Measurements from ENCODE around the gene CIRBP. TPM values are rescaled to one million over a fixed set of nuclear protein-coding genes. Genes with fewer than 3 reads are reported as not detected.

CIRBP gene
- total RNA-seq (2014; rRNA removed; shearing (Covaris generic)): 196 and 215 TPM in 2 replicates

DNA sequence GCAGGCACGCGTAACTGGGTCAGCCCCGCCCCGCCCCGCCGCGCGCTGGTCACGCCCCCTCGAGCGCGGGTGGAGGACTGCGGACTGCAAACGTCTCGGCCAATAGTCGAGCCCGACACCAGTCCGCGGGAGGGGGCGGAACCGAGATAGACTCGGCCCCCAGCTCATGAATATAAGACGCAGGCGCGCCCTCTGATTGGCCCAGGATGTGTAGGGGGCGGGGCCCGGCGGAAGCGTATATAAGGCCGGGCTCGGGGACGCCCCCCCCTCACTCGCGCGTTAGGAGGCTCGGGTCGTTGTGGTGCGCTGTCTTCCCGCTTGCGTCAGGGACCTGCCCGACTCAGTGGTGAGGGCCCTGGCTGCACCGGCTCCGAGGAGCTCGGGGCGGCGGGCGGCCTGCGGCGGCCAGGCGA lies at the start of gene CIRBP:
Gene CIRBP (plus strand): TSS at position 268 of the 413 bp plus-strand sequence. CDS start 1,602 bp downstream, outside the sequence.
- DNase-seq (ENCODE audit: low spot score): peak; percentile 100

DNA sequence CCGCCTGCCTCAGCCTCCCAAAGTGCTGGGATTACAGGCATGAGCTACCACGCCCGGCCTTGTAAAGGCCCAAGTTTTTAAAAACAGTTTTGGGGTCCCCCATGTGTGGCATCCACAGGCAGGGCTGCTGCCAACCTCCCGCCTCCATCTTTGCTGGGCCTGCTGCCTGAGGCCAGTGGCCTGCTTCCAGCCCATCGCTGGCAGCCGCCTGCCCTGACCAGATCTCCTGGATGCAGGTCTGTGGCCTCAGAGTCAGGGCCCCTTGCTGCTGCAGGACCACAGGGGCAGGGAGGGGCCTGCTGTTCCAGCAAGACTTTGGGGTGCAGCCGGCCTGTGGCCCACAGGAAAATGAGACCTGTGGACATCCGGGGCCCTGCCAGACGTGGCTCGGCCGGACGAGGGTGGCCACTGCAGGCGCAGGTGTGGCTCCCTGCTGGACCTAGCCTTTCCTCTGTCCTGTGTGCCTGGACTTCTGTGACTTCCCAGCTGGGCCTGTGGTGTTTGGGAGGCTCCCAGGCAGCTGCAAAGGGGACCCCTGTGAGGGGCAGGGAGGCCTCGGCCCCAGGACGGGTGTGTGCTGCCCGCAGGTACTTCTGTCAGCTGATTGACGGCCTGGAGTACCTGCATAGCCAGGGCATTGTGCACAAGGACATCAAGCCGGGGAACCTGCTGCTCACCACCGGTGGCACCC lies 49.2 kb upstream of the CIRBP start:
- in situ Hi-C loops (cut with HindIII; ENCODE audit: low sequenced_read_pairs): no loop called here
- DNase-seq (ENCODE audit: low spot score): no peak

More for the DNA sequence above, at the start of gene CIRBP:
- in situ Hi-C loops (cut with HindIII; ENCODE audit: low sequenced_read_pairs): no loop called here

DNA sequence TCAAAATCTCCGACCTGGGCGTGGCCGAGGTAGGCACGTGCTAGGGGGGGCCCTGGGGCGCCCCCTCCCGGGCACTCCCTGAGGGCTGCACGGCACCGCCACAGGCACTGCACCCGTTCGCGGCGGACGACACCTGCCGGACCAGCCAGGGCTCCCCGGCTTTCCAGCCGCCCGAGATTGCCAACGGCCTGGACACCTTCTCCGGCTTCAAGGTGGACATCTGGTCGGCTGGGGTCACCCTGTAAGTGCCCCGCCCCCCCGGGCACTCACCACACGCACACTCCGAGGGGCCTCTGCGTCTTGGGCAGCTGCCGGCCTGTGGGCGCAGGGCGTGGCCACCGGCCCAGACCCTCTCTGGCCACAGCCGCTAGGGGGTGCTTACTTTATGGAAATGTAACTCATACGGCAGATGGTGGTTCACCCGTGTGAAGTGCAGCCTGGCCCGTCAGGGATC lies 48.6 kb upstream of the CIRBP start:
- in situ Hi-C loops (cut with HindIII; ENCODE audit: low sequenced_read_pairs): no loop called here
- no peak for DNase-seq (ENCODE audit: low spot score)

DNA sequence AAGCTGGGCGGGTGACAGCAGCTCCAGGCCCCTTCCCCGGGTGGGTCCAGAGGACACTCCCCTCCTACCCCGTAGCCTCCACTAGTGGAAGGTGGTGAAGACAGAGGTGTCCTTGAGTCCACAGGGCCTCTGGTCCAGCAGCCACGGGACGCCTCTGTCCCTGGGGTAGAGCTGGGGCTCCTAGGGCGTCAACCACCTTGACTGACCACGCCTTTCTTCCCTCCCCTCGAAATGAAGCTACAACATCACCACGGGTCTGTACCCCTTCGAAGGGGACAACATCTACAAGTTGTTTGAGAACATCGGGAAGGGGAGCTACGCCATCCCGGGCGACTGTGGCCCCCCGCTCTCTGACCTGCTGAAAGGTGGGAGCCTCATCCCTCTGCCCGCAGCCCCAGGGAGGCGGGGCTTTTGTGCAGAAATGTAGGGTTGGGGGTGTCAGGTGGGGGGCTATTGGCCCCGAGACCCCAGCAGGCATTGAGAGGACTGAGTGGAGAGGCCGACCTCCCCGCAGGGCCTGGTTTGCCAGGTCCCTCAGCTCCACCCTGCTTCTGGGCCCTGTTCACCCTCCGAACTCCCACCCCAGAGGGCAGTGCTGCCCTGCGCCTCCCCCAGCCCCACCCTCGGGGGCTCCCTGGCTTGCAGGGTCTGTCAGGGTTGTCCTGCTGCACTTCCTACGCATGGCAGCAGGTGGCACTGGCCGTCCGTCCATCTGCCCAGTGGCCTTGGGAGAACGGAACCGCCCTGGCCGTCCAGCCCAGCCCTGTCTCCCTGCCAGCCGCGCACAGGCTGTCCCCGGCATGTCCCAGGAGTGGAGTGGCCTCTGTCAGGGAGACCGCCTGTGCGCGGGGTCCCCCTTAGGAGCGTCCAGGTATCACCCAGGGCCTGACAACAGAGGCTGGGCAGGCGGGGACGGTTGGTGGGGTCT lies 47.9 kb upstream of the CIRBP start:
- peak; percentile 86 for DNase-seq (ENCODE audit: low spot score)
- in situ Hi-C loops (cut with HindIII; ENCODE audit: low sequenced_read_pairs): no loop called here

DNA sequence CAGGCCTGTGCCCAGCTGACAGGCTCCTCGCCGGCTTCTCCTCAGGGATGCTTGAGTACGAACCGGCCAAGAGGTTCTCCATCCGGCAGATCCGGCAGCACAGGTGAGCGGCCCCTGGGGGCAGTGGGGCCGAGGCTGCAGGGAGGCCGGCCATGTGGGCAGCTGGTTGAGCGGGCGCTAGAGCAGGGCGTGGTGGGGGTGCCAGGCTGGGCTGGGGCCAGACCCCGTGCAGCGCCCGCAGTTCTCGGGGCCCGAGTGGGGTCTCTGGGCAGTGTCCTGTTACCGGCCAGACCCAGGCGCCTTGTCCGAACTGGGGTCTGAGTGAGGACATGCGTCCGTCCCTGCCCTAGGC lies 47.3 kb upstream of the CIRBP start:
- in situ Hi-C loops (cut with HindIII; ENCODE audit: low sequenced_read_pairs): no loop called here
- no peak for DNase-seq (ENCODE audit: low spot score)

DNA sequence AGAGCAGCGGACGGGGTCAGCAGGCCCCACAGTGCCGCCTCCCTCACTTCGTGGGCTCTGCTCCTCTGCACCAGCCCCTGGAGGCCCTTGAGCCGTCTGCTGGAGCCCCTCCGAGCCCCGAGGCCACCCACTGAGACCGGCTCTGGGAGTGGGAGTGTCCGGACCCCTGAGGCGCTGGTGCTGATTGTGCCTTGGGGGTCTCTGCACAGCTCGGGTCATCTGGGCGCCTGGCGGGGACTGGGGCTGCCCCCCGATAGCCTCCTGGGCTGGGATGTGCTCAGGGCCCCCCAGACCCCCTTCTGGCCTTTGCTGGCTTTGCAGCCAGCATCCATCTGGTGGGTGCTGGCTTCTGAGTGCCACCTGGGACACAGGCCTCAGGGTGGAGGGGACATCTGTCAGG lies 46.7 kb upstream of the CIRBP start:
- no peak for DNase-seq (ENCODE audit: low spot score)

DNA sequence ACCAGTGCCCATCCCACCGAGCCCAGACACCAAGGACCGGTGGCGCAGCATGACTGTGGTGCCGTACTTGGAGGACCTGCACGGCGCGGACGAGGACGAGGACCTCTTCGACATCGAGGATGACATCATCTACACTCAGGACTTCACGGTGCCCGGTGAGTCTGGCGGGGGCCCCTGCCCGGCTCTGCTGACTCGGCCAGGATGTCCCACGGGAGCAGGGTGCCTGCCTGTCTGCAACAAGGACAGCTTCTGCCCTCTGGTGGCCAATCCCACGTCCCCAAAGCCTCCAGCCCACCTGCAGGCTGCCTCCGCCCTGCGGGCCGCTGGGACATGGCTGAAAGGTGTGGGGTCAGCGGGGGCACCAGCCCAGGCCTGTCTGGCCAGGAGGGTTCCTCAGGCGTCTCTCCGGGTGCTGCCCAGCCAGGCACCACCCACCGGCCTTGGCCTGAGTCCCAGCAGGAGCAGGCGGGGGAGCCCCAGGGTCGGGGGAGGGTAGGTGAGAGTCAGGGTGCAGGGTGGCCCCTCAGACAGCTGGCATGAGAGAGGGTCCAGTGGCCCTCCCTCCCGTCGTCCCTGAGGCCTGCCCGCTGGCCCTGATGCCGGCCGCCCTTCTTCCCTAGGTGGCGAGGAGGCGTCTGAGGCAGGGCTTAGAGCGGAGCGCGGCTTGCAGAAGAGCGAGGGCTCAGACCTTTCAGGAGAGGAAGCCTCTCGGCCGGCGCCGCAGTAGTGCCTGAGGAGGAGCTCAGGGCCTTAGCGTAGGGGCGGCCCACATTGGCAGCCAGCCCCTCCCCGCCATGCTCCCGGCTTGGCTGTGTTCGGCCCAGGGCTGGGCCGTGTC lies 45.9 kb upstream of the CIRBP start:
- DNase-seq (ENCODE audit: low spot score): no peak
- in situ Hi-C loops (cut with HindIII; ENCODE audit: low sequenced_read_pairs): no loop called here

More for the DNA sequence above, 46.7 kb upstream of the CIRBP start:
- in situ Hi-C loops (cut with HindIII; ENCODE audit: low sequenced_read_pairs): no loop called here

DNA sequence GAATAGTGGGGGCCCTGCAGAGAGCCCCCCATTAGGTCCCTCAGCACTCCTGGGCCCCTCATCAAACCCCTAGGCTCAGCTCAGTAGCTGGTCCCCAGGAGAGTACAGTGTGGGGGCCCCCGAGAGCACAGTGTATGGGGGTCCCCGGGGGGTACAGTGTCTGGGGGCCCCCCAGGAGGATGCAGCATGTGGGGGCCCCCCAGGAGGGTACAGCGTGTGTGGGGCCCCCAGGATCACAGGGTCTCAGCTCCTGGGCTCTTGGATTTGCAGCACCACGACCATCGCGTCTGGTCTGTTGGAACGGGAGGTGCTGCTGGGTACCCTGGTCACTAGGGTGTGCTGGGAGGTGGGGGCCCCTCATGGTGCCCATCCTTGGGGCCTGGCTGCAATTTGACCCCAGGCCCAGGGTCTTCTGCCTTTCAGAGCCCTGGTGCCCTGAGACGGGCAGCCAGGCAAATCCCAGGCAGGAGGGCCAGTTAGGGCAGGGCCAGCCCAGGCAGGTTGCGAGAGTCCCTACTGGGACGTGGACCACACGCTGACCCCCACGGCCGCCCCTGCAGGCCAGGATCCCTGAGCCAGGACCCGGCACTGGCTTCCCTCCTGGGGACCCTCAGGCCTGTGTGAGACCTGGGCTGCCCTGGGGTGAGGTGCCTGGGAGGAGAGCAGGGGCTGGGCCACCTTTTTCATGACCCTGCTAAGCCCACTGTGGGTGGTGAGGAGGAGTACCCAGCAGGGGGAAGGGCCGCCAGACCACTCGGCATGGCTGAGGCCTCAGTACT lies 44.9 kb upstream of the CIRBP start:
- peak; percentile 0 for DNase-seq (ENCODE audit: low spot score)
- in situ Hi-C loops (cut with HindIII; ENCODE audit: low sequenced_read_pairs): no loop called here

DNA sequence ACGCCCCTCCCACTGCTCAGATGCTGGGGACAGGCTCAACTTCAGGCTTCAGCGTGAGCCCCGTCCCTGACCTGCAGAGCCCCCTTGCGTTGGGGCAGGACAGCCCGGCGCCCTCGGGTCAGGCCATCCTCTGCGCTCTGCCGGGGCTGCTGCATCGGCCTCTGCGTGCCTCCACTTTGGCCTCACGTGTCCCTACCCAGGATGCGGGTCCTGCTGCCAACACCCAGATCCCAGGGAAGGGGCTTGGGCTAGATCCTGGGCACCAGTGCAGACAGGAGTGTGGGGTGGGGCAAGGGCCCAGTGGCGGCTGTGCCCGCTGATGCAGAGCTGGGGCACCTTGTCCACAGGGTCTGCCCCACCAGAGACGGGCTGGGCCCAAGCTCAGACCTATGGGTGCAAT lies 44.3 kb upstream of the CIRBP start:
- in situ Hi-C loops (cut with HindIII; ENCODE audit: low sequenced_read_pairs): no loop called here
- no peak for DNase-seq (ENCODE audit: low spot score)

DNA sequence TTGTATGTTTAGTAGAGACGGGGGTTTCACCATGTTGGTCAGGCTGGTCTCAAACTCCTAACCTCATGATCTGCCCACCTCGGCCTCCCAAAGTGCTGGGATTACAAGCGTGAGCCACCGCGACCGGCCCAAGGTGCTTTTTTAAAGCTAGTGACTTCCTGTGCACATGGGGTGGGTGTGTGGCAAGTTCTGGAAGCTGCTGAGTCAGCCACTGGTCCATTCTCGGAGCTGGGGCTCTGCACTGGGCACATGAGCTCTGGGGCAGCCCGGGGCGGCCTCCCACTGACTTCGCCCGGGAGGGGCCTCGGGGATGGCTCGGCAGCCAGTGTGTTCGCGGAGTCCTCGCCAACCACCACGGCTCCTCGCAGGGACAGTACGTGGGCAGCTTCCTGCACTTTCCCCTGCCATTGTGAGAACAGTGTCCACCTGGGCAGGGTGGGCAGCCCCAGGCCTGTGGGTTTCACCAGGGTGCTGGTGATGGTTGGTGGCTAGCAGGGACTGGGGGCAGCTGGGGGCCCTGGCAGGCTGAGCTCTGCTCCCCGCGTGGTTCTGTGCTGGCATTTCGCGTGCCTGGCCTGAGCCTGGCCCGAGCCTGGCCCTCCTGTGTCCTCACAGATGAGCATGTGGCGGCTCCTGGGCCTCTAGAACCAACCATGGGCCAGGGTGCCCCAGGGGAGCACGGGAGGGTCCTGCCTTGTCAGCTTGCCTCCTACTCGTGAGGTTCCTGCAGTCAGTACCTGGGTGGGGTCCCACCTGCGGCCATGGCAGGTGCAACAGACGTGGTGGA lies 43.5 kb upstream of the CIRBP start:
- in situ Hi-C loops (cut with HindIII; ENCODE audit: low sequenced_read_pairs): no loop called here
- no peak for DNase-seq (ENCODE audit: low spot score)

DNA sequence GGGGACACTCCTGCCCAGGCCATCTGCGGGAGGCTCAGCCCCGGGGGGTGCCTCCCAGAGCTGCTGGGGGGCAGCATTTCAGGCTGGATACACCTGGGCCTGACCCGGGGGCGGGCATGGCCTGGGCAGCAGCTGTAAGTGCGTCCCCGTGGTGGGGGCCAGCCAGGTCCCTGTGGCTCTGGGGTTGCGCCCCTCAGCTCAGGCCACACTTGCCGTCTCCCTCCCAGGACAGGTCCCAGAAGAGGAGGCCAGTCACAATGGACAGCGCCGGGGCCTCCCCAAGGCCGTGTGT lies 43.0 kb upstream of the CIRBP start:
- DNase-seq (ENCODE audit: low spot score): no peak
- in situ Hi-C loops (cut with HindIII; ENCODE audit: low sequenced_read_pairs): no loop called here

DNA sequence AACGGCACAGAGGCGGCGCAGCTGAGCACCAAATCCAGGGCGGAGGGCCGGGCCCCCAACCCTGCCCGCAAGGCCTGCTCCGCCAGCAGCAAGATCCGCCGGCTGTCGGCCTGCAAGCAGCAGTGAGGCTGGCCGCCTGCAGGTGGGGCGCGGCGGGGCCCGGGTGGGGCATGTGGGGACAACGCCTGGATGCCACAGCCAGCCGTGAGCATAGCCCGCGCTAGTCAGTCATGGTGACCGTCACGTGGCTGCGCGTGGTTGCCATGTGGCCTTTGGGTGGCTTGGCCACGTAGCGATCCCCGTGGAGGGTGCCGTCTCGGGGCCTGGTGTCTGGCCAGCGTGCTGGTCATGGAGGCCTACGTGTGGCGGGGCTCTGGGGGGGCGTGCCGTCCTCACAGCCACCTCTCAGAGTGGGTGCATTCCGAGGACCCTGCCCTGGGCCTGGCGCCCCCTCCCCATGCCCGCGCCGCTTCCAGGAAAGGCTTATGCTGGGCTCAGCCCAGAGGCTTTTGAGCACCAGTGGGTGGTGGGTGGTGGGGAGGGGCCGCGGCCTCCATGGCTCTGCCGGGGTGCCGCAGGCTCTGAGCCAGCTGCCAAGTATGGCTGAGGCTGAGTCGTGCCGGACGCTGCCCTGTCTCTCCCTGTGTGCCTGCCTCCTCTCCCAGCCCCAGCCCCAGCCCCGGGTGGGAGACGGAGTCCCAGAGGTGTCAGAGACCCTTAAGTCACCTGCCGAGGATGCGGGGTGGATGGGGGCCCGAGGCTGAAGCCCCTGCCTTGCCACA lies 42.4 kb upstream of the CIRBP start:
- no peak for DNase-seq (ENCODE audit: low spot score)
- in situ Hi-C loops (cut with HindIII; ENCODE audit: low sequenced_read_pairs): no loop called here

DNA sequence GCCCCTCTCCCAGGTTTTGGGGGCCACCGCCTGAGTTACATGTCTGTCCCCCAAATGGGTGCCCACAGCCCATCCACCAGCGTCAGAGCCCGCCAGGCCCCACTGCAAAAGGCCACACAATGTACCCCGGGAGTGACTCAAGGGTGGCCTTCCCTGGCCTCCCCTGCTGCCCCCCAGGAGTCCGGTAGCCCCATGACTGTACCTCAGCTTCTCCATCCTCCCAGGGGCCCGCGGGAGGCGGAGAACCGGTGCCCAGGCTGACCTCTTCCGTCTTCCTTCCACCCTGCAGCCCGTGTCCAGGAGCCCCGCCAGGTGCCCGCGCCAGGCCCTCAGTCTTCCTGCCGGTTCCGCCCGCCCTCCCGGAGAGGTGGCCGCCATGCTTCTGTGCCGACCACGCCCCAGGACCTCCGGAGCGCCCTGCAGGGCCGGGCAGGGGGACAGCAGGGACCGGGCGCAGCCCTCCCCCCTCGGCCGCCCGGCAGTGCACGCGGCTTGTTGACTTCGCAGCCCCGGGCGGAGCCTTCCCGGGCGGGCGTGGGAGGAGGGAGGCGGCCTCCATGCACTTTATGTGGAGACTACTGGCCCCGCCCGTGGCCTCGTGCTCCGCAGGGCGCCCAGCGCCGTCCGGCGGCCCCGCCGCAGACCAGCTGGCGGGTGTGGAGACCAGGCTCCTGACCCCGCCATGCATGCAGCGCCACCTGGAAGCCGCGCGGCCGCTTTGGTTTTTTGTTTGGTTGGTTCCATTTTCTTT lies 41.7 kb upstream of the CIRBP start:
- DNase-seq (ENCODE audit: low spot score): no peak
- in situ Hi-C loops (cut with HindIII; ENCODE audit: low sequenced_read_pairs): no loop called here

DNA sequence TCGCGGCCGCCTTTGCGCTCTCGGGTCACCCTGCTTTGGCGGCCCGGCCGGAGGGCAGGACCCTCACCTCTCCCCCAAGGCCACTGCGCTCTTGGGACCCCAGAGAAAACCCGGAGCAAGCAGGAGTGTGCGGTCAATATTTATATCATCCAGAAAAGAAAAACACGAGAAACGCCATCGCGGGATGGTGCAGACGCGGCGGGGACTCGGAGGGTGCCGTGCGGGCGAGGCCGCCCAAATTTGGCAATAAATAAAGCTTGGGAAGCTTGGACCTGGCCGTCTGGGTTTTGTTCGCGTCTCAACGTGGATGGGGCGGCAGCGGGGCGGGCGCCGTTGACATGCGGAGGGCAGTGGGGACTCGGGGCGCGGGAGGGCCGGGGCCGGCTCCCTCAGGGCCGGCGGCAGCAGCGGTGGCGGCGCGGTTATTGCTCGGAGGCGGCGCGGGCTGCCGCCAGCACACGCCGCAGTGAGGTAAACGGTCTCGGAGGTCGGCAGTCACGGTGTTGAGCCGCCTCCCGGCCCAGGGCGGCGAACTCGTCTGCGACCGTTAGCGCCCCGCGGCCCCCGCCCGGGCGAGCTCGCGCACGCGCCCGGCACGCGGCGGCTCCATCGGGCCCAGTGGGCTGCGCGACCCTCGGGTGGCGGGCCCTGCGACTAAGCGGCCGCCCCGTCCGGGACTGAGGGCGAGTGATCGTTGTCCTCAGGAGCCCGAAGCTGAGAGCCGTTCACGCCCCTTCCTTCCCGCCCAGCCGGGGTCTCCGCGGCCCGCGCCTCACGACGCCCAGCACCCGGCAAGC lies 40.8 kb upstream of the CIRBP start:
- DNase-seq (ENCODE audit: low spot score): no peak
- in situ Hi-C loops (cut with HindIII; ENCODE audit: low sequenced_read_pairs): no loop called here

DNA sequence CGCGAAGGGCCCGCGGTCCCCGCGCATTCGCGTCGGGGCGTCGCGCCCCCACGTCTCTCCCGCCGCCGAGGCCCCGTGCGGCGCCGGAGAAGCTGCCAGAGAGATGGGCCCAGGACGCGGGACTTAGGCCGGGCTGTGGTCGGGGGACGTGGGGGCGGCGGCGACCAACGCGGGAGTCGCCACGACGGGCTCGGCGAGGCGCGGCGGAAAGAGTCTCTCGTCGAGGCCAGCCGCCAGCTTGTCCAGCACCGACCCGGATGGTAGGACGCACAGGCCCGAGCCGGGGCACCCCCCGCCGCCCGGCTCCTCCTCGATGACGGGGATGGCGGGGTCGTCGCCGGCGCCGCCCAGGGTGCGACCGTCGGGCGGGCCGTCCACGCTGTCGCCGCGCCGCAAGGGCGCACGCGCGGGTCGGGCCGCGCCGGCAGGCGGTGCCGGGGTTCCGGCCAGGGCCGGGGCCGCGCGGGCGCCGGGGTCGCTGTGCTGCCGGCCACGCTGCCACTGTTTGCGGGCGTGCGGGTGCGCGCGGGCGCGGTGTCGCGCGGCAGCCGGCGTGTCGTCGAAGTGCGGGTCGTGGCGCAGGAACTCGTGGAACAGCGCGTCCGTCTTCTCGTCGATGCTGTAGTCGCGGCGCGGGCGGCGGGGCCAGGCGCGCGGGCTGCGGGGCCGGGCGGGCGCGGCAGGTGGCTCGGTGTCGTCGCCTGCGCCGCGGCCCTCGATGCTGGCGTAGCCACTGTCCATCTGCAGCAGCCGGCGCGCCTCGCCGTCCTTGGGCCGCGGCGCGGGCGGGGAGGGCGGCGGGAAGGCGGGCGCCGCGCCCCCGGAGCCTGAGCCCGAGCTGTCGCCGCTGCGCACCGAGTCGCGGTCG lies 39.8 kb upstream of the CIRBP start:
- no peak for DNase-seq (ENCODE audit: low spot score)

More for the DNA sequence above, 39.8 kb upstream of the CIRBP start:
- in situ Hi-C loops (cut with HindIII; ENCODE audit: low sequenced_read_pairs): no loop called here

Data from G401 (cell line).